GM21381 (cell line): ENCODE results near the gene TPD52L1.

ENCODE experiments used
- ATAC-seq: cut with Tn5 transposase; IDR thresholded peaks from one replicate; pipeline ENCODE4 v1.9.1; 2021; ENCODE audit warnings: mild to moderate bottlenecking, moderate library complexity; ENCODE audit not compliant: unreplicated experiment

The TPD52L1 gene

DNA sequence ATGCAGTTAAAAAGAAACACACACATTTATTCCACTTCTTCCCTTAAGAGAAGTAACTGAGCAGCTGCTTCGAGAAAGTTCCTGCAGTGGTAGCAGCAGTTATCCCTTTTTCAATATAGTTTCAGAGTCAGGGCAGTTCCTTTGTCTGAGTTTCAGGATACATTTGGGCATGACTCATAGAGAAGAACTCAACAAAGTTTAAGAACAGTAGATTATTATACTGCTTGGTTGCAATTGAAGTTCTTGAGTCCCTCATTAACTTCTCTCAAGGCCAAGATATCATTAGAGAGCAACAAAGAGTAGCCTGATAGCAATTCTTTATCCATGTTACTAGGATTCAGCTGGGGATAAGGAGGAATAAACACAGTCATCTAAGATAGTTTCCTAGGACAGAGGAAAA lies 54.4 kb downstream of the TPD52L1 start:
- ATAC-seq, result no peak

DNA sequence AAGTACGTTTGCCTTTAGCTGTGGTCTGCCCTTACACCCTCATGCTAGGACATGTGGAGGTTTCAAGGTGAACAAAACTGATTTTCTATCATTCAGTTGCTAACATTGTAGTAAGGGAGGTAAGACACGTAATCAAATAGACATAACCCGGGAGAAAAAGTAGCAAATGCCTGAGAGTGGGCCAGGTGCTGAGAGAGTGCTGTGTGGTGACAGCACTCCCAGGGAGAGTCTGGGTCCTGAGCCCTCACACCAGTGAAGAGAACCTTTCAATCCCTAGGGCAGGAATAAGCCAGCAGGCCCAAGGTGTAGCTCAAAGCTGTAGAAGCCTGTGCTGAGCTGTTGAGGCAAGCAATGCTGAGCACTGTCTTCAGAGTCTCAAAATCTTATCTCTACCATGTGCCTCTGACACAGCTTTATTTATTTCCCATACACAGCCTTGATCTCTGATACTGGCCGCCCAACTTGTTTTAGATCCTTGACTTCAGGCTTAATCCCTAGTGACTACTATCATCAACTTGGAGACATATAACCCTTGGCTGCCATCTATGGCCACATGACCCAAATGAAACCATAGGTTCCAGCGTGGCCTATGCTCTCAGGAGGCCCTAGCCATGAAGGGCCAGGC lies 55.2 kb downstream of the TPD52L1 start:
- ATAC-seq, result no peak

DNA sequence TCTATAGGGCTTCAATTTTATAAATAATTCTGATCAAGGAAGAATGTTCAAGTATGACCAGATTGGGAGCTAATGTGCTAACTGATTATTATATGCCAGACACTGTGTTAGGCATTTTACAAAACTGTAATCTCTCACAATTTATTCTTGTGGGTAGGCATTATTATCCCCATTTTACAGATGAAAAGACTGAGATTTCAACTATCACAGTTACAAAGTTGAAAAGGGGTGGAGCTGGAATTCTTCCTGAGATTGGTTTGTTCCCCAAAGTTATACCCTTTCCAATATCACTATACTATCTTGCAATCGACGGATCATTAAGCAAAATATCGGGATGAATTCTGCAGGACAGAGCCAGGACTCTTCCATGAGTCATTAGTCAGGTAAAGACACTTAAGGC lies 57.1 kb downstream of the TPD52L1 start:
- ATAC-seq, result no peak

DNA sequence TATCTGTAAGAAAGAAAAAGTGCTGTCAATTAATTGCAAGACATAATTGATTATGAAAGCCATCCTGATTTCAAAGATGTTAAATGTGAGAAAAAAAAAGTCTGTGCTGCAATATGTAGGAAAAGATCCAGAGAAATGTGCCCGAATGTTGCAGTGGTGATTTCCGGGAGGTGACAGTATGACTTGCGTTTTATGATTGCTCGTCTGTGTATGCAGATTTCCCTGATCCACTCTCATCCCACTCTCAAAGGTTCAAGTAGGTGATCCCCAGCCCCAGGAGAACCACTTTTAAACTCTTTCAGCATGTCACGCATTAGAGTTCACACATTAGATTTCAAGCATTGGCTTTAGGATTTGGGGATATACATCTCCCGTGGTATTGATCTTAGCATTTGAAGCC lies 57.8 kb downstream of the TPD52L1 start:
- no peak for ATAC-seq

DNA sequence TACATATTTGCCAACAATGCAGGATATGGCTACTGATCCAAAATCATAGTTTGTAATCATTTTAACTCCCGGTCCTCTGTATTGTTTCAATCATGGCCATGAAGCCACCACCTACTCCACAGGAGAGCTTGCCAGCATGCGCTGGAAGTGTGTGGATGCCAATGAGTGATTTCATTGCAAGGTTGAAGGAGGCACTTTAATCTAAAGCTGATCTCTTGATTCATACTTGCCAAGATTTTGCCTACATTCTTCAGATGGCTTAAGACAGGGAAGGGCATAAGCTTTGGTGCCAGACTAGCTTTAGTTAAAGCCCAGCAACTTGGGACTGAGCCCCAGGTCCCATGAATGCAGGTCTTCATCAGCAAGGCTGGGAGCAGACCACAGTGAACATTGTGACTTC lies 58.8 kb downstream of the TPD52L1 start:
- ATAC-seq, result no peak

DNA sequence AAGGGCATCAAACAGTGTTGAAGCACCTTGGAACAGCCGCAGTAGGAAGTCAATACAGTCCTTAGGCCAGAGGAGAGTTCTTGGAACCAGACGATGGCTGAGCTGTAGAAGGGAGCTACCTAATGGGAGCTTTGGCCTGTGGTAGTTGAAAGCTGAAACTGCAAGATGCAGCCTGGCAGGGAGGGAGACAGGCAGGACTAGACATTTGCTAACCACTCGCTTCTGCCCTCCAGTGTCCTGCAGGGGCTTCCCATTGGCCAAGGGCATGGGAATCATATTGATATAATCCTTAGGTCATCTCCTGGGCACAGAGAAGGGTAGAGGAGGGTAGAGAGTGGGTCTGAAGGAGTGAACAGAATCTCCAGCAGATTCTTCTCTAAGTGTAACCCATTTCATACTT lies 60.4 kb downstream of the TPD52L1 start:
- no peak for ATAC-seq

DNA sequence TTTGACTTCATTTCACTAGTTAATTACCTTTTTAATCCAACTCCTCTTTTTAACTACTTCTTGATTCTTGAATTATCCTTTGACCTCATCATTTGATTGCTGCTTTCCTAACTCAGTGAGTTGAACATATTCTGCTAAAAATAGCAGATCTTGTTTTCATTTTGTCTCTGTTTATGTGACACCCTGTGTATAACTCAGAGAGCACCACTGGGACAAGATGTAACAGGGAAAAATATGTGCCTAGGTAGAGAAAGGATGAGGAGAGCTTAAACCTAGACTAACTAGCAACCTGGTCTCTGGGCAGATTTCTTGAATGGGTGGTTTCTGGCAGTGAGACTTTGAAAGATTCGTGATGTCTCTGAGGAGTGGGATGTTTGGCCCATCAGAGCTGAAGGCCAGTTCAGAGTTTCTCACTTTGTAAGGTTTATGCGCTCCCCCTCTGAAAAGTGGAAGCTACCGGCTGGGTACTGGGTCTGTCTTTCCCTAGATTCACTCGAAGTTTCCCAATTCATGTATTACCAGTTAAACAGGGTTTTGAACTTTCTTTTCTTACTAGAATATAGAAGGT lies 61.8 kb downstream of the TPD52L1 start:
- no peak for ATAC-seq

DNA sequence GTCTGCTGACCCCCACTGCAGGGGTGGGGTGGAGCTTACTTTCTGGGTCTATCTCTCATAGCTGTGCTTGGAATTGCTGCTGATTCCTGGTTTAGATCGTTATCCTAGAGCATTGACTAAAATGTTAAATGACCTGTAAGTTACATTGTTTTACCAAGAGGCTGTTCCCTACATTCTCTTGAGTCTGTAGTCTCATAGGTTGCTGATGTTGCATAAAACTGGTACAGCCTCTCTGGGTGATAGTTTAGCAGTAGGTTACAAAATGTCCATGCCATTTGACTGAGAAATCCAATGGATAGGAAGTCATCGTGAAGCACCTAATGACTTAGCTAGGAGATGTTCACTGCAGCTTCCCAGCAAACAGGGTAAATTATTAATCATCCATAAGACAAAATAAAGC lies 62.4 kb downstream of the TPD52L1 start:
- ATAC-seq, result no peak

DNA sequence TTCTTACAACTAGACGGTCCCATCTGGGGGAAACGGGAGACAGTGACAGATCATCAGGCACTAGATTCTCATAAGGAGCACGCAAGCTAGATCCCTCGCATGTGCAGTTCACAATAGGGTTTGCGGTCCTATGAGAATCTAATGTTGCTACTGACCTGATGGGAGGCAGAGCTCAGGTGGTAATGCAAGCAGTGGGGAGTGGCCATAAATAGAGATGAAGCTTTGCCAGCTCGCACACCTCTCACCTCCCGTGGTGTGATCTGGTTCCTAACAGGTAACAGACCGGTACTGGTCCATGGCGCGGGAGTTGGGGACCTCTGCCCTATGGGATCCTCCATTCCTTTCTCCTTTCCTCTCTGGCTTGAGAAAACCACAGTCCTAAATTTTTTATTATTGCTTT lies 63.8 kb downstream of the TPD52L1 start:
- ATAC-seq, result no peak

DNA sequence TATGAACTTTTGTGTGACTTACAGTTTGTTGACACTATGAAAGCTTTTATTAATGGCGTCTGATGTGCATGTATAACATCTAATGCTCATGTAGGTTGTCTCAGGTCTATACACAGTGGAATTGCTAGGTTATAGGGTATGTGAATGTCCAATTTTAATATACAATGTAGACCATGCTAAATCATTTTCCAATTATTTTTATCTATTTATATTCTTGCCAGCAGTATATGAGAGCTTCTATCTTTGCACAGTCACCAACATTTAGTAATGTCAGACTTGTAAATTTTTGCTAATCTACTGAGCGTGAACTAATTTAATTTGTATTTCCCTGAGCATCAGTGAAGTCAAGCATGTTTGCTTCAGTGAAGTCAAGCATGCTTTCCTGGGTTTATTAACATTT lies 64.4 kb downstream of the TPD52L1 start:
- no peak for ATAC-seq

DNA sequence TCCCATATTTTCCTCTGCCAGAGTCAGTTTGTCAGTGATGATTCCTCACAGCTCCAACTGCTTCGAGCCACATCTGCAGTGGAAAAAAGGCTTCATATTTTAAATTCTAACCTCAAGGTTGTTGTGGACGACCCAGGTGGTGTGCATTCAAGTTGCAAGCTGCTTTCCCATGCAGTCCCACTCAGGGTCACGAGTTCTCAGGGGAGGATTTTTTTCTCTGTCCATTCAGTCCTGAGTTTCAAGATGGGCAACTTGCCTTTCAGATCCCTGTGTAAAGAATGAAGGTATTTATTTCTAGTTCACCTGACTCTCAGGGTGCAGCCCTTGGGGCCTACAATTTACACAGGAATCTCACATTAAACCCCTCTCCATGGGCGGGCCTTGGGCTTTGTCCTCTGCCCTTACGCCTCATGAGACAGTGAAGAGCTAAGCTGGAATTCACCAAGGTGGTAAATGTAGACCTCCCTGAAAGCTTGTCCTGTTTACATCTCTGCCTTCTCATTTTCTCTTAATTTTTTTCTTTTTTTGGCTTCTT lies 65.9 kb downstream of the TPD52L1 start:
- ATAC-seq, result no peak

DNA sequence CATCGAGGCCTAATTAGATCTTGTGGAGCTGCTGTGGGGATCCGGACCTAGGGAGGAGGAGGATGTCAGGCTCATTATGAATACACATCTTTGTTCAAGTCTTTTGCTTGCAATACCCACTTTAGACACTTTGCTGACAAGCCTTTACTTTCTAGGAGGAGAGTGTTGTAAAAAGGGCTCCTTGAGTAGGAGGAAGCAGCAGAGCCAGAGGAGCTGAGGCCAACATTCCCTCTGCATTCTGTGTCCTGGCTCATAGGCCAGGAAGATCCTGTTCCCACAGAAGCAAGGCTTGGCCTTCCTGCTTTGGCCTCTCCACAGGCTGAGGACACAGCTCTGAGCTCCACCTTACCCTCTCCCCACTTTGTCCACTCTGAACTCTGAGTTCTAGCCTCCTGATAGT lies 67.1 kb downstream of the TPD52L1 start:
- ATAC-seq, result no peak

DNA sequence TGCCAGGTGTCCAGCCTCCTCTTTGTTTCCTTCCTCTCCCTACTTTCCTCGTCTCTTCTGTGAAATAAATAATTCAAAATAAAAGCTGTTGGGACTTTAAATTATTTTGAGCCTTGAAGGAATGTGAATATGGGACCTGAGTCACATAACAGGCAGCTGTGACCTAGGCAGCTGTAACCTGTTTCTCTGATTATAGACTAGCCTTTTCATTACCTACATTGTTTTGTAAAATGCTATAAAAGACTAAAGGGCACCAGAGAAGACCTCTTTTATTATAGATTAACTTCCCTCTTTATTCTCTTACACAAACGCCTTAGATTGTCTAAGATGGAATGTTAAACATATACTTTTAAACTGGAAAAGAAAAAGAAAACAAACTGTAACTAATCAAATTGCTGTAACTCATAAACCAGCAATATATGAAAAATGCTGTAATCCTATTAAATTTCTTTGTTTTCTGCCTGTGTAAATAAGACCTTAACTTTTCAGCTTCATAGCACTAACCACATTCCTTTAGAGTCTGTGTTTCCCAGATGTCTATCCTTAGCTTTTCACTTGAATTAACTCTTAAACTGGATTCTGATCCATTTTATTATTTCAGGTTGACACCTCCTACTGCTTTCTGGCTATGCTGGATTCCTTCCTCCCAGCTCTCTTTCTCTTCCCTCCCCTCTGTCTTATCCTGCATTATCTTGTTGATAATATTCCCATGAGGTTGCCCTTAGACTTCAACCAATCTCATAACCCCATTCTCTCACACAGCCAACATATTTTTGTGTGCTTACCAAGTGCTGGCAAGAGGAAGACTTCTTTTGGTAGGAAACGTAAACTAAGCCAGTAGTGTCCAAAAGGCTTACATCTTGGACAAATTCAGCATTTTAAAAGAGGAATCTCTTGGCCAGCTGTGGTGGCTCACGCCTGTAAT lies 69.2 kb downstream of the TPD52L1 start:
- no peak for ATAC-seq

DNA sequence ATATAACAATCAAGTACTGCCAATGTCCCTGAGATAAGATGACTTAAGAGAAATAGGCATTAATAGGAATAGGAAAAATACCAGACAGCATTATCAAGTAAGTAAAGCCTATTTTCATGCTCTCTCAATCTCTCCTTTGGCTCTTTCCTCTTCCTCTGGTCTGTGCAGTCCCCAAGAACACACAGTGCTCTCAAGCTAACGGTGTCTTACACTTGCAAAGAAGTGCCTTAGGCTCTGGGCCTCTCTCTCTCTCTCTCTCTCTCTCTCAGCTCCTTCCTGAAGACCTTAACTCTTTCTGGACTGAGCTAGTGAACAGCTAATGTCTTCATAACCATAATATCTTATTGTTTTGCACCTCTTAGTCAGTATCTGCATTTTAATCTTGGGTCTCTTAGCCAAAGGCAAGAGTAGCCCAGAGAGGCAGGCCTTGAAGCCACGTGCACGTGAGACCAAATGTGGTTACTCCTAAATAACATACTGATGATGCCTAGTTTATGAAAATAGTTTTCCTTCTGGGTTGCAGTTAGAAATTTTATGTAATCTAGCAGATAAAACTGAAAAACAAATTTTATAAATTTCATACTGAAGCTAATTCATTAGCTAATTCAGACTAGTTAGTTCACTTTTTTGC lies 70.8 kb downstream of the TPD52L1 start:
- no peak for ATAC-seq

DNA sequence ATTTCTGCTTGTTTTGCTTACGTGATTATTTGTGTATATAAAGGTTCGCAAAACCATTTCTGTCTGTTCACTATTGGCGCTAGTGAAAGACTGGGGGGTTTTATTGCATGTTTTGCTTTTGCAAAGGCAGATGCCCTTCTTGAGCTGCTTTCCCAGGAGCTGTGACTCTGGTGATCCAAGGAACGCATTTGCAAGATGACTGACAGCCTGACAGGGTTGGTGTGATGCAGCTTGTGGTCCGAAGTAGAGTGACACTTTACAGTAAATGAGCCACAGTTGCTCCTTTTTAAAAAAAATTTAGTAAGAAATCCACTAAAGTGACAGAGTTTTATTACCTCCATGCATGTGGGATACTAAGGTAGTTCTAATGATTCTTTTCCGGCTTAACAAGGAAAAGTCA lies 73.7 kb downstream of the TPD52L1 start:
- ATAC-seq, result no peak

DNA sequence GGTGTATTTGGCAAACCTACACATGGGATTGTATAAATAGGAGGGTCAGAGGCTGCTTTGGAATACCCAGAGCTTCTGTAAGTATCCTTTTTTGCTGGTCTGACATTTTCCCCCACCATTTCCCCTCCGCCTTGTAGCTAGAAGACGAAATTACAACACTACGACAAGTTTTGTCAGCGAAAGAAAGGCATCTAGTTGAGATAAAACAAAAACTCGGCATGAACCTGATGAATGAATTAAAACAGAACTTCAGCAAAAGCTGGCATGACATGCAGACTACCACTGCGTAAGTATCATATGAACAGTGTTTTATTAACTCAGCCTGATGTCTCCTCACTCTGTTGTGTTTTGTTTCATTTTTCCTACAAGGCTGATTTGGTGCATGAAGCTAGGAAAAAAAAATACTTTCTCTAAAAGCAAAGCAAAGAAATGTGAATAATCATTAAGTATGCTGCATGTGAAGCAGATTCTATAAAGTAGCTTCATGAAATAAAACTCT lies 75.5 kb downstream of the TPD52L1 start:
- no peak for ATAC-seq

DNA sequence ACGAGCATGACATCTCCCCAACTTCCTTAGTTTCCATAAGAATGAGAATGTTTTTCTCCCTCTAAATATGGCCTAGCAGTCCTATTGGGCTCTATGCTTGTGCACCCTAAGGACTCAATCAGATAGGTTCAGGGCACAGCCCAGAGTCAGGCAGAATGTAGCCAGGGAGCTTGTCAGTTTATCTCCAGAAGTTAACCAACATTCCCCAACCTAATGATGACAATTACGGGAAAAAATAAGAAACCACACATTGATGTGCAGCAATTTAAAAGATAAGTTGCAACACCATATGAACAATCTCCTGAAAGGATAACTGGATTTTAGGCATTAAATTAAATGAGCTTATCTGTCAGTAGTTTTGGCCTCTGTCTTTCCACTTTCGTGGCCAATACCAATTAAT lies 77.1 kb downstream of the TPD52L1 start:
- no peak for ATAC-seq

DNA sequence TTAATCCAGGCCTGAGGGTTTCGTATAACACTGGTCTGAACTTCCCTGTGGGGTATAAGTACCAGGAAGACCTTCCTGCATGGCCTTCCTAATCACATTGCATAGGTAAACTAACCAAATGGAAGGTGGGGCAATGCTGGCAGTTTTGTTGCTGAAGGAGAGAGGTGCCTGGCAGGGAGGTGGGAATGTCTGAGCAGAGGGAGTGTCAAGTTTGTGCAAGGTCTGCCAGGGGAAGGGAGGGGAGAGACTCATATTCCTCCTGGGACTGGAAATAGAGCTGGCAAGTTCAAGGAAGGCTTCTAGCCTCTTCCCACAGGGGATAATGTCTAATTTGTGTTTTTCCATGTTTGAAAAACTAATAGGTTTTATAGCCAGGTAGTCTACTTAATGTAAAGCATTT lies 77.6 kb downstream of the TPD52L1 start:
- no peak for ATAC-seq

DNA sequence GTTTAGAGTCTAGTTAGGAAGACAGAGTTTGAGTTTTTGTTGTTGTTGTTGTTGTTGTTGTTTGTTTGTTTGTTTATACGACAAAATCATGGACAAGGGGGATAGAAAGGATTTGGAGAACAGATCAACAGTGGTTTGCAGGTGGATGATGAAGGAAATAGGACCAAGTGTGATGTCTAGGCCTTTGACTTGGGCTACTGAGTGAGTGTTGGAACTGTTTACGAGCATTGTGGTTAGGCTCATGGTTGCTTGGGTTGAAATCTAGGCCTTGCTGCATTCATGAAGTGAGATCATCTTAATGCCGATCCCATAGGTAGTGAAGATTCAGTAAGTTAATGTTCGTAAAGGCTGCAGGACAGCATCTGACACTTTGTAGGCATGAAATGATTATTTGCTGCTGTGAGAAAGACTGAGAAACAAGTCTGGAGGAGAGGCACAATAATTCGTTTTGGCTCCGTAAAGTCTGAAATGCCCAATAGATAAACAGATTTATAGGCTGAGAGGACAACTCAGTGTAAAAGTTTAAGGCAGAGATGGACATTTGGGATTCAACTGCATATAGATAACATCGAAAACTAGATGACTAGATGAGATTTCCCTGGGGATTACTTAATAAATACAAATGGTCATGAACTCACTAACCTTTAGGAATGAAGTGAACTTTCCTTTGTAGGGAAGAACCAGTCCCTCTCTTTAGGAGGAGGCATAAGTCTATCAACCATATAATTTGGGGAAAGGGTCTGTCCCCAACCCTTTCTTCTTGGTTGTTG lies 78.2 kb downstream of the TPD52L1 start:
- no peak for ATAC-seq

DNA sequence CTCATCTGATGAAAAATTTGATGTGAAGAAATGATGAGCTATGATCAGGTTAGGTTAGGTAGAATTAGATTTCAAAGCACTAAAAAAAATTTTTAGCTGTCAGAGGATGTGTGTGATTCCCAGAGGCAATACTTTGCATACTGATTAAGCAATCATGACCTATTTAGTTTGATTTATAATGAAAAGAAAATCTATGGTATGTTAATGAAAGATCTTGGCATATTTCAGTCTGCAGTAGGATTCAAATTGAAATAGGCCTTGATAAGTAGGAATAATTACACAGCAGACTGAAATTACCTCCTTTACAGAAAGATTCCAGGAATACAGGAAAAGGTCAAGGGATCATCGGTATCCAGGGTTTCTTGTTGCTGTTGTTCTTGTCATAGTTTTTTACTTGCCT lies 78.9 kb downstream of the TPD52L1 start:
- no peak for ATAC-seq

DNA sequence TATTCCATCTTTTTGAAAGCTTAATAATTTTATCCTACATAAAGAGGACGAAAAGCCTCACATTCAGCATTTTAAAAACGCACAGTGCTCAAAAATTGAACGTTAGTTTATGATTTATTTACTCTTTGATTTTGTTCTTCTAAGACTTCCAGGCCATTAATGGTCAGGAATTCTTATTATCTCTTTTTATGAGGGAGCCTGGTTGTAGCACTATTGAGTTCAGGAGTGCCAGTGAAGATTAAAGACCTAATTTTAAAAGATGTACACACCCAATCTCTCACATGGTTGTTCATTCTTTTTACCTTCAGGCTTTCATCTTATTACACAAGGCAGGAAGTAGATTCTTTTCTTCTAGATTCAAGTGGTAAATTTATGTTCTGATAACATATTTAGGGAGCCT lies 79.6 kb downstream of the TPD52L1 start:
- ATAC-seq, result no peak
